Keratinocyte (primary cell): Measurements from ENCODE around the gene RBMX. TPM values are rescaled to one million over a fixed set of nuclear protein-coding genes. Genes with fewer than 3 reads are reported as not detected.

Experiments used
- DNase-seq: peaks from one replicate; pipeline ENCODE4 v3.0.0-alpha.2; 2011; ENCODE audit warnings: low read depth, missing footprints, low spot score
- FAIRE-seq: peaks from 2 replicates; lab custom pipeline; 2011; peaks lifted over from hg19 to GRCh38; lab: Jason Lieb, UNC
- H2AFZ ChIP-seq: 2 replicates; pipeline ENCODE4 v1.6.0; 2012; ENCODE audit warnings: low read length, control low read depth, inconsistent platforms; ENCODE audit not compliant: control insufficient read depth
- H3K27ac ChIP-seq: 2 replicates; pipeline ENCODE4 v1.5.1; 2011; ENCODE audit warnings: low read length; ENCODE audit not compliant: control insufficient read depth, insufficient read depth
- H3K27me3 ChIP-seq: 3 replicates; pipeline ENCODE4 v1.6.0; 2011; ENCODE audit warnings: low read length; ENCODE audit not compliant: control insufficient read depth, insufficient read depth; ENCODE audit errors: extremely low read depth
- H3K36me3 ChIP-seq, 2 experiments: 2 replicates in 1 of 2; 3 replicates in 1 of 2; pipeline ENCODE4 v1.5.1; 2011; ENCODE audit warnings: low read length in 2 of 2, mild to moderate bottlenecking in 1 of 2; ENCODE audit not compliant: control insufficient read depth in 2 of 2, insufficient read depth in 2 of 2; ENCODE audit errors: extremely low read depth in 1 of 2
- H3K4me1 ChIP-seq: 3 replicates; pipeline ENCODE4 v1.5.1; 2011; ENCODE audit warnings: low read length; ENCODE audit not compliant: control insufficient read depth, insufficient read depth; ENCODE audit errors: extremely low read depth
- H3K4me2 ChIP-seq: 3 replicates; pipeline ENCODE4 v1.6.0; 2011; ENCODE audit warnings: low read depth, low read length; ENCODE audit not compliant: control insufficient read depth, insufficient read depth; ENCODE audit errors: extremely low read depth
- H3K4me3 ChIP-seq, 3 experiments: fragments of 200-600 bp in 1 of 3; sonication (generic) in 1 of 3; 2 replicates in 2 of 3; 3 replicates in 1 of 3; pipeline ENCODE4 v1.5.1; 2011 to 2016; ENCODE audit warnings: low read length in 3 of 3, mild to moderate bottlenecking in 3 of 3, control low read depth in 2 of 3, inconsistent platforms in 1 of 3, low read depth in 1 of 3, mixed read lengths in 1 of 3, mixed run types in 1 of 3, moderate library complexity in 1 of 3; ENCODE audit not compliant: control insufficient read depth in 2 of 3, insufficient read depth in 2 of 3; ENCODE audit errors: extremely low read depth in 1 of 3
- H3K79me2 ChIP-seq: 2 replicates; pipeline ENCODE4 v1.6.0; 2012; ENCODE audit warnings: low read length; ENCODE audit not compliant: control insufficient read depth, insufficient read depth
- H3K9ac ChIP-seq: 3 replicates; pipeline ENCODE4 v1.6.0; 2011; ENCODE audit warnings: low read length; ENCODE audit not compliant: control insufficient read depth, insufficient read depth; ENCODE audit errors: extremely low read depth
- H3K9me1 ChIP-seq: 3 replicates; pipeline ENCODE4 v1.6.0; 2011; ENCODE audit warnings: low read length; ENCODE audit not compliant: control insufficient read depth, insufficient read depth; ENCODE audit errors: extremely low read depth
- H3K9me3 ChIP-seq: 2 replicates; pipeline ENCODE4 v1.5.1; 2012; ENCODE audit warnings: low read depth, low read length; ENCODE audit not compliant: control insufficient read depth
- H4K20me1 ChIP-seq: 3 replicates; pipeline ENCODE4 v1.6.0; 2011; ENCODE audit warnings: low read length; ENCODE audit not compliant: control insufficient read depth, insufficient read depth; ENCODE audit errors: extremely low read depth
- EZH2 ChIP-seq: IDR thresholded peaks from one replicate; pipeline ENCODE4 v1.6.1; 2012; ENCODE audit warnings: inconsistent platforms, mild to moderate bottlenecking, low read length, moderate library complexity
- dilution Hi-C: fragments of 300-500 bp; cut with MboI; formaldehyde crosslinking; loops from one replicate; pipeline ENCODE4 v1.7.0; 2020; ENCODE audit warnings: low sequenced_read_pairs; ENCODE audit not compliant: extremely low pct_ligation_motif_present
- polyA plus RNA-seq, 5 experiments: library from polyadenylated mRNA; depleted of rRNA in 3 of 5; stranded (reverse) in 3 of 5; stranded (forward) in 1 of 5; unstranded in 1 of 5; fragments of >200 nt; gene quantifications; 1 replicate in 1 of 5; 2 replicates in 3 of 5; 3 replicates in 1 of 5; pipeline versions ENCODE4 v1.2.1 to v1.2.3, GENCODE V29; 2011 to 2012; ENCODE audit warnings: missing spikeins in 2 of 5, low read depth in 1 of 5, low replicate concordance in 1 of 5
- TF ChIP-seq, protein P1 (sequence below), 3 experiments: IDR thresholded peaks in 1 of 3; conservative IDR thresholded peaks in 1 of 3; optimal IDR thresholded peaks in 1 of 3; 2 replicates in 2 of 3; 3 replicates in 1 of 3; pipeline versions ENCODE3 to v1.5.1; 2011; ENCODE audit warnings: low read length in 3 of 3, mild to moderate bottlenecking in 3 of 3, moderate library complexity in 2 of 3, control low read depth in 1 of 3, inconsistent platforms in 1 of 3; ENCODE audit not compliant: insufficient read depth in 2 of 3; ENCODE audit errors: extremely low read depth in 1 of 3

RBMX gene
- polyA plus RNA-seq, 1 donor (not counting 4 experiments of a cell fraction or from before 2014, with no cell fraction given), result 151 TPM

DNA sequence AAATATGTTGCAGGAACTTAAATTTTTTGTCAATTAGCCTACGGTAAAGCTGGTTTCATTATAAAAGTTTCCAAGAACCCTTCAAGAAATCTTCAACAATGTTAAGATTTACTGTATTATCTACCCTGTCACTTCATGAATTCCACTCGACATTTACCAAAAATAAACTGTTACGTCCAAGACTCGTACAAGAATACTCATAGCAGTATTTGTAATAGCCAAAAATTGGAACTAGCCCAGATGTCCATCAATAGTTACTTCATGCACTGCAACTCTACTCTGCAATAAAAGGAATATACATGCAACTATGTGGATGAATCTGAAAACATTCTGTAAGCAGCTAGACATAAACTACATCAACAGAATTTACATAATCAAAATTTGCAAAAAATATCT, 13.4 kb downstream of the RBMX start:
- Histone ChIP-seq H3K9ac (no peak overlapping the region), H4K20me1 (peaks cover 2% of the 10 kb centered on the region), H3K27me3 (no peaks in the 10 kb centered on the region), H3K9me3 (no peaks in the 10 kb centered on the region), H3K79me2 (no peaks in the 10 kb centered on the region), H3K4me1 (no peaks in the 10 kb centered on the region), H3K9me1 (no peaks in the 10 kb centered on the region), H3K27ac (no peak overlapping the region), H3K4me2 (no peak overlapping the region), H2AFZ (no peak overlapping the region), H3K4me3 (no peak overlapping the region), H3K36me3 (peaks cover 9% of the 10 kb centered on the region in 2 experiments)
- DNase-seq (no peak), FAIRE-seq (no peak)
- dilution Hi-C loops, result no loop called here
- TF ChIP-seq, protein P1, sequence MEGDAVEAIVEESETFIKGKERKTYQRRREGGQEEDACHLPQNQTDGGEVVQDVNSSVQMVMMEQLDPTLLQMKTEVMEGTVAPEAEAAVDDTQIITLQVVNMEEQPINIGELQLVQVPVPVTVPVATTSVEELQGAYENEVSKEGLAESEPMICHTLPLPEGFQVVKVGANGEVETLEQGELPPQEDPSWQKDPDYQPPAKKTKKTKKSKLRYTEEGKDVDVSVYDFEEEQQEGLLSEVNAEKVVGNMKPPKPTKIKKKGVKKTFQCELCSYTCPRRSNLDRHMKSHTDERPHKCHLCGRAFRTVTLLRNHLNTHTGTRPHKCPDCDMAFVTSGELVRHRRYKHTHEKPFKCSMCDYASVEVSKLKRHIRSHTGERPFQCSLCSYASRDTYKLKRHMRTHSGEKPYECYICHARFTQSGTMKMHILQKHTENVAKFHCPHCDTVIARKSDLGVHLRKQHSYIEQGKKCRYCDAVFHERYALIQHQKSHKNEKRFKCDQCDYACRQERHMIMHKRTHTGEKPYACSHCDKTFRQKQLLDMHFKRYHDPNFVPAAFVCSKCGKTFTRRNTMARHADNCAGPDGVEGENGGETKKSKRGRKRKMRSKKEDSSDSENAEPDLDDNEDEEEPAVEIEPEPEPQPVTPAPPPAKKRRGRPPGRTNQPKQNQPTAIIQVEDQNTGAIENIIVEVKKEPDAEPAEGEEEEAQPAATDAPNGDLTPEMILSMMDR (optimal IDR thresholded peaks at IDR 0.05 in 1 of 3, IDR thresholded peaks at IDR 0.05 in 1 of 3, conservative IDR thresholded peaks at IDR 0.05 in 1 of 3; ENCODE audit: extremely low read depth in 1 of 3, insufficient read depth in 2 of 3, low read length in 3 of 3), result no peak
- TF ChIP-seq EZH2, result no peak

DNA sequence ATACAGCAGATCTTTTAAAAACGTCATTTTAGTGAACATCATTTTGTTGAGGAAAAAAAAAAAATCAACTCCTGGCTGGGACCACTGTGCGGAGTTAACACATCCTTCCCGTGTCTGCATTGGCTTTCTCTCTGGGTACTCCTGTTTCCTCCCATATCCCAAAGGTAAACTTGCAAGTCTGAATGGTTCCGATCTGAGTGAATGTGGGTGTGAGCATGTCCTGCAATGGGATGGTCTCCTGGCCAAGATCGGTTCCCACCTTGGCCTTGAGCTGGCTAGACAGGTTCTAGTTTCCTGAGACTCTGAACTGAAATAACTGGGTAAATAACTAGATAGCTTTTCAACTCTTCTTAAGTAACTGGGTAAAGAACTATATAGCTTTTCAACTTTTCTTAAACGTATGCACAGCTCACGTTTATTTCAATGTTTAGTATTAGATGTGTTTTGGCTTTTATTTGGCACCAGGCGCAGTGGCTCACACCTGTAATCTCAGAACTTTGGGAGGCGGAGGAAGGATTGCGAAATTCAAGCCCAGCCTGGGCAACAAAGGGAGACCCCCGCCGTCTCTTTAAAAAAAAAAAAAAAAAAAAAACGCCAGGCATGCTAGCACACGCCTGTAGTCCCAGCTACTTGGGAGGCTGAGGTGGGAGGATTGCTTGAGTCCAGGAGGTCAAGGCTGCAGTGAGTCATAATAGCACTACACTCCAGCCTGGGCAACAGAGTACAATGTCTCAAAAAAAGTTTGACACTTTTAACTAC, 14.0 kb downstream of the RBMX start:
- H3K9ac ChIP-seq, result no peak overlapping the region
- DNase-seq (no peak), FAIRE-seq (no peak)
- peaks cover 2% of the 10 kb centered on the region for H4K20me1 ChIP-seq
- no peaks in the 10 kb centered on the region for H3K79me2 ChIP-seq
- H3K9me1 ChIP-seq, result no peaks in the 10 kb centered on the region
- no peak overlapping the region for H2AFZ ChIP-seq
- H3K4me3 ChIP-seq, result no peak overlapping the region
- H3K4me1 ChIP-seq, result no peaks in the 10 kb centered on the region
- dilution Hi-C loops, result no loop called here
- no peaks in the 10 kb centered on the region for H3K9me3 ChIP-seq
- no peaks in the 10 kb centered on the region for H3K27me3 ChIP-seq
- H3K27ac ChIP-seq, result no peak overlapping the region
- no peak overlapping the region for H3K4me2 ChIP-seq
- TF ChIP-seq EZH2, result no peak
- TF ChIP-seq, protein P1 (optimal IDR thresholded peaks at IDR 0.05 in 1 of 3, IDR thresholded peaks at IDR 0.05 in 1 of 3, conservative IDR thresholded peaks at IDR 0.05 in 1 of 3; ENCODE audit: extremely low read depth in 1 of 3, insufficient read depth in 2 of 3, low read length in 3 of 3), result no peak
- peaks cover 6 to 9% of the 10 kb centered on the region in 2 experiments for H3K36me3 ChIP-seq
